COR-L47 (cell line): ENCODE results near the gene ZNF410.

Experiments
- DNase-seq: peaks from one replicate; lab custom pipeline; 2025; lab: John Stamatoyannopoulos, UW

ZNF410 gene

DNA sequence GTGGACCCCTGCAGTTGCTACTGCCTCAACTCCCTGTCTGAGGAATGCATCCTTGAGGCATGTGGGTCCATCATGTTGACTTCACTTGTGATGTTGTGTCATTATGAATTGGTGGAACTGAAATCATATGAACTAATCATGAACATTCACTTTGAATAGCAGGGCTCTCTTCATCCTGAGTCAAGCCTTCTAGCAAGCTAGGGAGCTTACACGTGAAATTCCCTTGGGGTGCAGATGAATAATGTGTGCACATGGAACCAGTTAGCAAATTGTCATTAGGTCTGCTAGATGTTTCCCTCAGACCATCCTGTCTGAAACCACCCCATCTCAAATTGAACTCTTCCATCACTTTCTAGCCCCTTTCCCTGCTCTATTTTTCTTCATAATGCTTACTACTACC, 67.1 kb downstream of the ZNF410 start:
- DNase-seq: no peak

DNA sequence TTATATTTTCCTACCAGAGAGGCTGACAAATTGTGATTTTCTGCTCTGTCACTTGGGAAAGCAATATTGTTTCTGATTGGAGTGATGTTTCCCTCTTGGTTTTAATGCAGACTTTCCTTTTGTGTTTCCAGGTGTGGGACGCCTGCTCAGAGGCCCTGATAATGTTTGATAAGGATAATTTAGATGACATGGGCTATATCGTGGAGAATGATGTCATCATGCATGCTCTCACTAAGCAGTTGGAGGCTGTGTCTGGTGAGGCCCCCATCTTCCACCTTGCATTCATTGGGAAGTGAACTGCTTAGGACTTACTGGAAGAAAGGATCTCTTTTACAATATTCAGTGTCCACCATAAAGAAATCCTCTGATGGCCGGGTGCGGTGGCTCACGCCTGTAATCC, 69.0 kb downstream of the ZNF410 start:
- no peak for DNase-seq

DNA sequence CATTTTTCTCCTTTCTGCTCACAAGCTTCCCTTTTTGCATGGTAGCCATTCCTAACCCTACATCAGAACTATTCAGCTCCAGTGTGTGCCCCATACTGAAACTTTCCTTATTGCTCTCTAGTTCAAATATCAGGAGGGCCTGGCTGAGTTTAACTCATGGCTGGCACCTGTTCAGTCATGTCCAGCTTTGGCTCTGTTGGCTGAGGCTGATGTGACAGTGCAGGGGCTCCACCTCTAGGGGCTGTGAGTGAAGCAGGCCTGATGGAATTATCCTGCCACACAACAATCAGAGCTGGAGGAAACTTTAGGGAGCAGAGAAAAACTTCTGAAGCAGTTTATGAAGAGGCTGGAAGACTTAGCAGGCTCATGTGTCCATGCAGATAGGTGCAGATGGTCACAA, 71.9 kb downstream of the ZNF410 start:
- DNase-seq: no peak

DNA sequence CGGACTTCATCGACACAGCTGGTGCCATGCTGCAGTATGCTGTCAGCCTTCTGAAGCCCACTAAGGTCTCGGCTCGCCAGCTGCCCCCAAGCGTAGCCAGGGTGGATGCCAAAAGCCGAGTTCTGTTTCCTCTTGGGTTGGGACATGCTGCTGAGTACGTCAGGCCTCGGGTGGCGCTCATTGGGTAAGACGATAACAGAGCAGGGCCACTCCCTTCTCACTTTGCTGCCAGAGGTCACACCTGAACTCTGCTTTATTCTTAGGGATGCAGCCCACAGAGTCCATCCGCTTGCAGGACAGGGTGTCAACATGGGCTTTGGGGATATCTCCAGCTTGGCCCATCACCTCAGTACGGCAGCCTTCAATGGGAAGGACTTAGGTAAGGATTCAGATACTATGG, 74.5 kb downstream of the ZNF410 start:
- no peak for DNase-seq

DNA sequence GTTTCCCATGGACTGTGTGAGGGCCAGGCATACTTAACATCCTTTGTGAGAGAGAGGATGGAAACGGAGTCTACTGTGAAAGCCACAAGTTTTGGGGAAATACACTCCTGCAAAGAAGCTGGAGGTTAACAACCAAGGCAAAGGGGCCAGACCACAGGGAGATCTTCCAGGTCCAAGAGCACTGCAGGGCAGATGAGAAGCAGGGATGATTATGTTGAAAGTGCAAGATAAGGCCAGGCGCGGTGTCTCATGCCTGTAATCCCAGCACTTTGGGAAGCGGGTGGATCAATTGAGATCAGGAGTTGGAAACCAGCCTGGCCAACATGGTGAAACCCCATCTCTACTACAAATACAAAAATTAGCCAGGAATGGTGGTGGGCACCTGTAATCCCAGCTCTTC, 78.6 kb downstream of the ZNF410 start:
- DNase-seq: no peak

DNA sequence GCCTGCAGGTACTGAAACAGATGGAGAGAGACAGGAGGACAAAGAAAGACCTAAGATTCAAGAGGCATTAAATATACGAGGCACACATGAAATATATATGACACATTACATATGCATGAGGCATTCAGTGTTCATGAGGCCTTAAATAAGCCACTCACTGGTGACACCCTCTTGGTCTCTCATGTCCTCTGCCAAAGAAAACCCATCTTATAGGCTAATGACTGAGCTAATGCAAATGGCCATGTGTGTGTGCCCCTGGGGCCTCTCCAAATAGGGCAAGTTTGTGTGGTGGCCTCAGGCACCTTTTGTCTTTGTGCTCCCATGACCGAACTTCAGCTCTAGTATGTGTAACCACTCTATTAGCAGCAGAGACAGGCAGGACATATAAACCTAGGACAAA, 82.2 kb downstream of the ZNF410 start:
- no peak for DNase-seq

DNA sequence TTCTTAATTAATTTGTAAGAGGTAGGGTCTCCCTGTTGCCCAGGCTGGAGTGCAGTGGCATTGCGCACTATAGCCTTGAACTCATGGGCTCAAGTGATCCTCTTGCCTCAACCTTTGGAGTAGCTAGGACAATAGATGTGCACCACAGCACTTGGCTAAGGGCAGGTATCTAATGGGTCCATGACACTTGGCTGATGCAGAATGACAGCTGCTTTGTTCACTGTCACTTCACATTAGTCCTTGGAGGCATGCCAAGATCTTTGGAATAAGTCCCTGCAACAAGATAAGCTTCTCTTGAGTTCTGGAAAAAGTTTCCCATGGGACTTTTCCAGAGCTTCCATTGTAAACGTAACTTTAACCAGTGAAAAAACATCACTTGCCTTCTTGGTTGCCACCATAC, 86.8 kb downstream of the ZNF410 start:
- no peak for DNase-seq

DNA sequence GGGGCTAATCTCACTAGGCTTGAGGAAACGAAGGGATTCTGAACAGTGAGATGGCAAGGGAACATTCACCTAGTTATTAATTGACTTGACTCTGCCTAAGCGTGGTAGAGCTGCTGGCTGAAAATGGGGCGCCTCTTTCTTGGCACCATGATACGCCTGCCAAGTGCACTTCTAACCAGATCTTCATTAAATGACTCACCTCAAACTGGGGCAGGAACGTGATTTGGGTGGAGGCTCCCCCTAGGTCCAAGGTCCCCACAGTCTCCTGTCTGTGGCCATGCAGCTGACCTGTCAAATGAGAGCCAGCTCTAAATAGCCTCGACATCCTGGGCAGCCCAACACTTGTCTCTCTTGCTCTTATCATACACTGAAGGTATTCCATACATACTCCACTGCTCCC, 89.5 kb downstream of the ZNF410 start:
- no peak for DNase-seq

DNA sequence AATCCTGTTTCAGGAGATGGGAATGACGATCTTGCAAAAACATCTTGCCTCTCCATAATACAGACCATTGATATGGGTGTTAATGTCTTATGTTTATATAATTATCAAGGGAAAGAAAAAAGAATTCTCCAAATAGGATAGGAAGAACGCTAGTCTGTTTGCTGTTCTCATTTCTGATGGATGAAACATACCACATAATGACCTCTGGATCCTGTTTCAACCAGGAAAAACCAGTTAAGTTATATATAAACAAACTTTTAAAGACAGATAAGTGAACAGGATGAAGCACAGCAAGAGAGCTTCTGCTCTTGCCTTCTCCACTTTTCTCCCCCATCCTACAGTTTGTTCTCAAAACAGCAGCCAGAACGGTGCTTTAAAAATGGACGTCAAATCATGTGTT, 91.2 kb downstream of the ZNF410 start:
- DNase-seq: no peak
